GM20000 (cell line): ENCODE results near the gene REPS1.

ENCODE experiments used
- DNase-seq: peaks from one replicate; pipeline ENCODE4 v3.0.0; 2012; ENCODE audit warnings: low spot score
- TF ChIP-seq, protein P1 (sequence below): IDR thresholded peaks from 2 replicates; pipeline ENCODE4 v1.5.1; 2012; ENCODE audit warnings: mild to moderate bottlenecking, control low read depth; ENCODE audit errors: extremely low read depth, missing control alignments

Gene REPS1

DNA sequence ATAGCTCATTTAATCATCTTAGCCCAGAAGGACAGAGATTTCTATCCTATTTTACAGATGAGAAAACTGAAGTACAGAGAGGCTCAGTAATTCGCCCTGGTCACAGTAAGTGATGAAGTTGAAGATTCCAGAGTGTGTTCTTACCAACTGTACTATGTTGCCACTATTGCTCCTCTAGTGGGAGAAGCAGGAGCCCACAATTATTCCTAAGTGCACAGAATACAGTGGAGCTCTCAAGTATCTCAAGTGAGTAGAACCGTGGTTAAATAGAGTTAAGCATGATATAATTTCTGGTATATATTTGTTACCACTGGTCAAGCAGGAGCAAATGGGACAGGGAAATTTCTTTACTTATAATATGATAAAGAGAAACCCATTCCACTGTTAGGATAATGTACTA is 22.1 kb downstream of the REPS1 start:
- TF ChIP-seq, protein P1, sequence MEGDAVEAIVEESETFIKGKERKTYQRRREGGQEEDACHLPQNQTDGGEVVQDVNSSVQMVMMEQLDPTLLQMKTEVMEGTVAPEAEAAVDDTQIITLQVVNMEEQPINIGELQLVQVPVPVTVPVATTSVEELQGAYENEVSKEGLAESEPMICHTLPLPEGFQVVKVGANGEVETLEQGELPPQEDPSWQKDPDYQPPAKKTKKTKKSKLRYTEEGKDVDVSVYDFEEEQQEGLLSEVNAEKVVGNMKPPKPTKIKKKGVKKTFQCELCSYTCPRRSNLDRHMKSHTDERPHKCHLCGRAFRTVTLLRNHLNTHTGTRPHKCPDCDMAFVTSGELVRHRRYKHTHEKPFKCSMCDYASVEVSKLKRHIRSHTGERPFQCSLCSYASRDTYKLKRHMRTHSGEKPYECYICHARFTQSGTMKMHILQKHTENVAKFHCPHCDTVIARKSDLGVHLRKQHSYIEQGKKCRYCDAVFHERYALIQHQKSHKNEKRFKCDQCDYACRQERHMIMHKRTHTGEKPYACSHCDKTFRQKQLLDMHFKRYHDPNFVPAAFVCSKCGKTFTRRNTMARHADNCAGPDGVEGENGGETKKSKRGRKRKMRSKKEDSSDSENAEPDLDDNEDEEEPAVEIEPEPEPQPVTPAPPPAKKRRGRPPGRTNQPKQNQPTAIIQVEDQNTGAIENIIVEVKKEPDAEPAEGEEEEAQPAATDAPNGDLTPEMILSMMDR, result no peak
- no peak for DNase-seq

DNA sequence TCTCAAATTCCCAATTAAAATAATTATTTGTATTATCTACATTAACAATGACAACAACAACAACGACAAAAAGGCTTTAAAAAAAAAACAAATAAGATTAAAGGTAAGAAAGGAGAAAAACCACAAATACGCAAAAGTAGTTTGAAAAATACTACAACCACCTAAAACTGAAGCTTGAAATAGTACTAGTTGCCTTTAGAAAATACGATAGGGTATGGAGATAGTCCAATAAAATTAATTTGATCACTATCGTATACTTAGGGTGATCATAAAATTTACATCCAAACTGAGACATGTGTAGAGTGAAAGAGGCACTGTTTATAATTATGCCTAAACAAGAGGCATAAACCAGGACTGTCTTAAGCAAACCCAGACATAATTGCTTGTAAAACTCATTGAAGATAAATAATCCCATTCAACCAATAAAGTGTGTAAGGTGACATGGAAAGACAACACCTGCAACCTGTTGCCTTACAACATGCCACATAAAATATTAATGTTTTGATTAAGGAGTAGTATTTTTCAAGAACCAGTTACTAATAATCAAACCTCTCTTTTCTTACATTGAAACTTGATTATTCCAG is 22.7 kb downstream of the REPS1 start:
- DNase-seq, result no peak
- TF ChIP-seq, protein P1, result no peak

DNA sequence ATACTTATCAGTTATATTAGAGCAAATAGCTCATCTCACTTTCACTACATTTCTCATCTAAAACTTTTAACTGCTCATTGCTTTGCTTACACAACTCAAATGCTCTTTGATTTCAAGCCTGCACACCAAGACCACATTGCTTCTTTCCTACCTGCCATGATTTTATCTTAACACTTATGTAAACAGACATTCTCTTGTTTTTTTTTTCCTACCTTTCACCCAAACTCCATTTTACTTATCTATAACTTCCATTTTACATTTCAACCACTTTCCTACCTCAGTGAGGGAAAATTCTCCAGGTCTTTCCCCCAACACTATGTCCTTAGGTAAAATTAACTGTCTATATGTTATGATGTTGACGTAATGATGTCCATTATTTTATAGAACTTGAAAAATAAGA is 24.0 kb downstream of the REPS1 start:
- DNase-seq, result no peak
- TF ChIP-seq, protein P1, result no peak

DNA sequence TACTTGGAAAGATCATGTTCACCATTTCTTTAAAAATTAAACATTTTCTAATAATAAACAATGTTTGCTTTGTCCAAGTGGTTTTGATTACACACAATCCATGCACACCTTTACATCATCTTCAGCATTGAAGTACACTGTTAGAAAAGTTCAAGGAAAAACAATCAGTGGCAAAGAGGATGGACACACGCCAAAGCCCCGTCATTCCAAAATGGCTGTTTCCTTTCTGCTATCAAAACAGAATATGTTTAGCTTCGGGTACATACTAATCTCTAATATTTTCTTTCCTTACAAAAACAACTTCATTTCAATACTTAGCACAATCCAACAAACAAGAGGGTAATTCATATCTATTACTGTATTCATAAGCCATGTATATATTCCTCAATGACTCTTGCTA is 24.5 kb downstream of the REPS1 start:
- no peak for DNase-seq
- TF ChIP-seq, protein P1, result no peak

DNA sequence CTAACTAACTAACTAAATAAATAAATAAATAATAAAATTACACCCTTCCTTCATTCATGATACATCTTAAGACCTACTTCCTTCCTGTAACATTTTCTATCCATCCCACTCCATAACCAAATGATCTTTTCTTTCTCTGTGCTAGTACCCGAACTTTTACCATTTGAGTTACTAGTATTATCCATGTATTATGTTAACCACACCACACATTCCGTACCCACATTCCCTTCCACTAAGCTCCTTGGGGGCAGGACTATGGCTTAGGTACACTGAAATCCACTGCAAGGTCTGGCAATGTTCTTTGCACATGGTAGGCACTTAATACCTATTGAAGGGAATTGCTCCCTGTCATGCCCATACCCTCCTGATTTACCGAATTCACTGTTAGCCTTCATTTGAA is 24.9 kb downstream of the REPS1 start:
- no peak for DNase-seq
- TF ChIP-seq, protein P1, result no peak

DNA sequence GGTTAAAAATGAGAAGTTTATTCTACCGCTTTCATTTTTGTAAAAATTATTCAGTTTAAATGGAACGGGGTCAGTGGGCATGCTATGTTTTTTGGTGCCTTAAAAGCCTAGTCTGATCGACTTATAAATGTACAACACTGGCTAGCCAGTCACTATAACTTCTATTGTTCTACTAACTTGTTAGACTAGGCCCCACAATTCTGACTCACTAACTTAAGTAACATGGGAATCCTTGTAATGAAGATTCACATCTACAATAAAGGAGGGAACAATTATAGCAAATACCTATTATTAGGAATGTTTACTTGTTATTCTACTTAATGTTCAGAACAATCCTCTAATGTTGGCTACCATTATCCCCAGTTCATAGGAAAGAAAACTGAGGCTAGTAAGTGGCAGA is 28.5 kb downstream of the REPS1 start:
- DNase-seq, result no peak
- TF ChIP-seq, protein P1, result no peak

DNA sequence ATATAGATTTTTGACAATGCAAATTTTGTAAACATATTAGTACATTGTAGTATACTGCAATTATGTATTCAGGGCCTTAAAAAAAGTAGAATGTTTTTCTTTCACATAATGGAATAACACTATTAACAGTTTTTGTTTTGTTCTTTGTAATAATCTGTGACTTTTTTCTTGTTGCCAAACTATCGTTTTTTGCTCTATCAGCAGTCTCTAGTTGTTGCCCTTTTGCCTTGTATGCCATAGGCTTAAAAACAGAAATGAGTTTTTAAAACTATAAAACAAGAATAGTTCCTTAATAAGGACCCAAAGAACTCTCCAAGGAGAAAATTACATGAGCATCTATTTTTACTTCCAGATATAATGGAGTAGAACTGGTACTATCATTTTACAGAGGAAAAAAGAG is 29.5 kb downstream of the REPS1 start:
- TF ChIP-seq, protein P1, result no peak
- no peak for DNase-seq
